HUDEP-2 (cell line): ENCODE measurements around the gene CWC22.
A peak's percentile ranks its signal among the peaks of the same experiment; 100 is the strongest.
"Not testable (repeated sequence)": the region's sequence is repeated elsewhere in the genome, so short reads cannot be mapped to it uniquely, and the experiment has no call there.

Experiments used
- DNase-seq, 76 experiments: peaks; one replicate each; lab custom pipeline; 2025; ENCODE audit not compliant: unreplicated experiment in 76 of 76; lab: John Stamatoyannopoulos, UW

Gene CWC22

GRCh38 chr2:179954026-179954425 lies 53.1 kb downstream of the CWC22 start:
- no peak for DNase-seq

DNA sequence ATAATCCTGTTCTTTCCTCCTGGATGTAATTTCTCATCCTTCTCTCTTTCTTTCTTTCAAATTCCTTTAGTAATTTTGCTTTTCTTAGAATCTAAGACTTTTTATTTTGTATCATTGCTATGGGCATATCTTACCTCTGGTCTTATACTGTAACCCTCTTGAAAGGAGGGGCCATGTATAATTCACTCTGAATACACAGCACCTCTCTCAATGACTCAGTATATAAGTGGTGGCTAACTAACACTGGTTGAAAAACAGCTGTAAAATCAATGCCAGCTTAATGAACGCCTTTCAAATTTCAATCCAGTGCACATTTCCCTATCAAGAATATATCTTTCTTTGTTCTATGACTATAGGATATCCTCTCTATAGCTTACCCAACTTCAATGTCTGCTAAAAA lies 53.7 kb downstream of the CWC22 start:
- DNase-seq = no peak

- DNase-seq = no peak
Measured at GRCh38 chr2:179952658-179953057, 54.4 kb downstream of the CWC22 start.

- no peak for DNase-seq
Measured at GRCh38 chr2:179951680-179952079, 55.4 kb downstream of the CWC22 start.

DNA sequence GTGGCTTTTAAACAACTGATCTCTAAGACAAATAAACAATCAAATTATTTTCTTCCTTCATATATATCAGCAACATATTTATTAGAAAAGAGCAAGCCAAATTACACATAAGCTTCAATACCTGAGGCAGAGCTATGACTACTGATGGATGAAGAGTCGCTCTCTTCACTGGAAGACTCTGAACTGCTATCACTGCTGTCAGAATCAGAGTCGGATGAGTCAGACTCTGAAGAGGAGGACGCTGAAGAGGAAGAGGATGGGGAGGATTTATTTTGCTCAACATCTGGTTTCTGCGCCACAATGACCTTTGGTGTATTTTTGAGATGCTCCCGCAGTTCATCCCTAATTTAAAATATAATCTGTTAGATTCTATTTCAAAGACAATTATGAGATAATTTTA lies 56.7 kb downstream of the CWC22 start:
- DNase-seq = no peak

GRCh38 chr2:179949438-179949837 lies 57.7 kb downstream of the CWC22 start:
- DNase-seq = no peak

DNA sequence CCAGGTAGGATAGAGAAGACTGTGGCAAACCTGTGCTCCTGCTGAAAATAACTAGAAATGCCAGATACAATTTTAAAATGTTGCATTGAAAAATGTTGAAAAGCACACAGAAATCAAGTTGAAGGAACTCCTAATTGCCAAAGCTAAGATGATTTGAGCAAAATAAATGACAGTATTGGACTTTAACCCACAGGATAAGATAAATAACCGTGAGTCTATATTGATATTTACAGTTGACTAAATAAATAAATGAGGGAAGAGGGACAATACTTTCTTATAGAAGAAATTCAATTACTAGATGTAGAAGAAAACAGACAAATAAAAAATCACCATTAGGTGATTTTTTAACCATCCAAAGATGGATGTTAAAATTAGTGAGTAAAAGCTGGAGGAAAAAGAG lies 59.0 kb downstream of the CWC22 start:
- DNase-seq = no peak

GRCh38 chr2:179946810-179947615 lies 60.1 kb downstream of the CWC22 start:
- DNase-seq = no peak

- no peak for DNase-seq
Measured at GRCh38 chr2:179946346-179946745, 60.8 kb downstream of the CWC22 start.

- no peak for DNase-seq
Measured at GRCh38 chr2:179939259-179939658, 67.8 kb downstream of the CWC22 start.

- DNase-seq = no peak
Measured at GRCh38 chr2:179938026-179938425, 69.1 kb downstream of the CWC22 start.

GRCh38 chr2:179936654-179937053 lies 70.4 kb downstream of the CWC22 start:
- DNase-seq = peak in 43 of 76 experiments; percentile 1 to 58 (median 11)

GRCh38 chr2:179936141-179936540 lies 71.0 kb downstream of the CWC22 start:
- no peak for DNase-seq

DNA sequence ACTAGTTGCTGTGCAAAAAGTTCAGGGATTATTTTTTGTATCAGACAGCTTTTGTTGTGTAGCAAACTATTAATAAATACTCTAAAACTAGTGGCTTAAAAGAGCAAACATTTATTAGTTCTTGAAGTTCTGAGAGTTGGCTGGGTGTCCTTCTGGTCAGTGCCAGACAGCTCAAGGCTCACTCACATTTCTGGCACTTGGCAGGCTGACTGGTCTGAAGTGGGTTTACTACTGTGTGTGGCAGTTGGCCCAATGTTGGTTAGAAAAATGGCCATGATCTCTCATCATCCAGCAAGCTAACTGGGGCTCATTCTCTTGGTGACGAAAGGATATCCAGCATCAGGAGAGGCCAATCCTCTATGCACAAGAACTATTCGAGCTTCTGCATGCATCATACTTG lies 74.3 kb downstream of the CWC22 start:
- DNase-seq = no peak

DNA sequence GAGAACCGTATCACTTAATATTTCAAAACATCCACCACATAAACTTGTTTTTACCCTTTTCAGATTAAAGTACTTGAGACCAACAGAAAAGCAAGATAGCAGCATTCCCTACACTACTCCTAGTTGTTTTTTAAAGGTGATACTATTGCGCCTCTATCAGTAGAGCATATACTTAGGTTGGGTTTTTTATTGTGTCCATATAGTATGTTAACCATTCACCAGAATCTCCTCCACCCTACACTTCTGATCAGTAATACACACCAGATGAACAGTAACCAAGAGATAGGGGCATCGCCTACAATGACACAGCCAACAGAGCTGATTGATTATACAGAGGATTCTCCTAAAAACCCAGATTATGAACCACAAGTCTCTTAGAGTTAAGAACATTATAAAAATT lies 75.6 kb downstream of the CWC22 start:
- DNase-seq = no peak

- DNase-seq = not testable (repeated sequence)
Measured at GRCh38 chr2:179929997-179930396, 77.1 kb downstream of the CWC22 start.

GRCh38 chr2:179927041-179927440 lies 80.1 kb downstream of the CWC22 start:
- DNase-seq = no peak

GRCh38 chr2:179925713-179926112 lies 81.4 kb downstream of the CWC22 start:
- DNase-seq = no peak

GRCh38 chr2:179917272-179917671 lies 89.8 kb downstream of the CWC22 start:
- no peak for DNase-seq

DNA sequence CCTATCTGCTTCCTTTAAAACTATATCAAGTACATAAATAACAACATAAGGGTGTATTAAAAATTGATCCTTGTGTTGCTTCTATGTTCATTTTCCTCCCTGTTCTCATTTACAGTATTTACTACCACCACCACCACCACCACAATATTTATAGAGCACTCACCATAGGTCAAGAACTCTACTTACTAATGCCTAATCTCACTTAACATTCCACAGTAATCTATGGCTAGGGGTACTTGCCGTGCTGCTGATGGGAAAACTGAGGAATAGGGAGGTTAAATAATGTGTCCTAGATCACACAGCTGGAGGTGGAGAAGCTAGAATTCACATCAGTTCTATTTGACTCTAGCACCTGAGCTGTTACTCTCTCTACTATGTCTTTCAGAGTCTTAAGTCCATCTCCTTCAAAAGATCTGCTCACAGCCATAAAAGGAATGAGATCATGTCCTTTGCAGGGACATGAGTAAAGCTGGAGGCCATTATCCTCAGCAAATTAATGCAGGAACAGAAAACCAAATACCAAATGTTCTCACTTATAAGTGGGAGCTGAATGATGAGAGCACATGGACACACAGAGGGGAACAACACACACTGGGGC lies 91.6 kb downstream of the CWC22 start:
- DNase-seq = no peak

- DNase-seq = no peak
Measured at GRCh38 chr2:179913809-179914208, 93.3 kb downstream of the CWC22 start.

DNA sequence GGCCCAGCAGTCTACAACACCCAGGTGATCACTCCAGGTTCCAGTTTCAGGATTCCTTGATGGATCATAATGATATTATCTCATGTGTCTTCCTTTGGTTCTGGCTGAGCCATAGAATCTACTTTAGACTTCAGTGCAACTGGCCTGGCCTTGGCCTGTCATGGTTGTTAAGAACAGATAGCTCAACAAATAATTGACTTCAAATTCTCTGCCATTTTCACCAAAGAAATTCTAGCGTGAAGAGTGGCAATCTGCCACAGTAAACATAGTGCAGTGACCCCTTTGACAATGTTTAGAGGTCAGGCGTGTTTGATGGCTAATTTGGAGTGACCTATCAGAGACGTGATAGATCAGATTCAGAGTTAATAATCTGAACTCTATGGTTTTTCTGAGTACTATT lies 95.5 kb downstream of the CWC22 start:
- no peak for DNase-seq
